ENCODE data around the gene FOXE3.

The FOXE3 gene

GRCh38 chr1:47405697-47406096 lies 10.4 kb upstream of the FOXE3 start:
- no peak for DNase-seq (ENCODE audit: low read depth)

- DNase-seq (ENCODE audit: low read depth): no peak
Observed at GRCh38 chr1:47406966-47407365, 9.1 kb upstream of the FOXE3 start.

- no peak for DNase-seq (ENCODE audit: low read depth)
Observed at GRCh38 chr1:47407481-47407880, 8.6 kb upstream of the FOXE3 start.

- DNase-seq (ENCODE audit: low read depth): no peak
Observed at GRCh38 chr1:47409311-47410067, 6.6 kb upstream of the FOXE3 start.

- DNase-seq (ENCODE audit: low read depth): no peak
Observed at GRCh38 chr1:47410068-47410455, 6.0 kb upstream of the FOXE3 start.

- no peak for DNase-seq (ENCODE audit: low read depth)
Observed at GRCh38 chr1:47411436-47411835, 4.6 kb upstream of the FOXE3 start.

GRCh38 chr1:47412437-47412836 lies 3.6 kb upstream of the FOXE3 start:
- DNase-seq (ENCODE audit: low read depth): no peak

GRCh38 chr1:47416319-47417169 lies 459 bp downstream of the FOXE3 start:
- DNase-seq (ENCODE audit: low read depth): no peak

GRCh38 chr1:47417170-47418044 lies 1.3 kb downstream of the FOXE3 start:
- no peak for DNase-seq (ENCODE audit: low read depth)

GRCh38 chr1:47418122-47418521 lies 2.0 kb downstream of the FOXE3 start:
- no peak for DNase-seq (ENCODE audit: low read depth)

GRCh38 chr1:47418681-47419325 lies 2.7 kb downstream of the FOXE3 start:
- DNase-seq (ENCODE audit: low read depth): no peak

GRCh38 chr1:47420547-47420946 lies 4.5 kb downstream of the FOXE3 start:
- no peak for DNase-seq (ENCODE audit: low read depth)

GRCh38 chr1:47423872-47424271 lies 7.8 kb downstream of the FOXE3 start:
- DNase-seq (ENCODE audit: low read depth): no peak

GRCh38 chr1:47424336-47424982 lies 8.4 kb downstream of the FOXE3 start:
- no peak for DNase-seq (ENCODE audit: low read depth)

GRCh38 chr1:47431534-47431933 lies 15.4 kb downstream of the FOXE3 start:
- no peak for DNase-seq (ENCODE audit: low read depth)

GRCh38 chr1:47432071-47433036 lies 16.3 kb downstream of the FOXE3 start:
- peak; percentile 35 for DNase-seq (ENCODE audit: low read depth)

- no peak for DNase-seq (ENCODE audit: low read depth)
Observed at GRCh38 chr1:47433037-47433421, 16.9 kb downstream of the FOXE3 start.

GRCh38 chr1:47433477-47434050 lies 17.5 kb downstream of the FOXE3 start:
- DNase-seq (ENCODE audit: low read depth): no peak

GRCh38 chr1:47434051-47434842 lies 18.2 kb downstream of the FOXE3 start:
- no peak for DNase-seq (ENCODE audit: low read depth)
